ENCODE results near the gene SLC39A11.

The SLC39A11 gene

GRCh38 chr17:72792771-72793170, 299.7 kb downstream of the SLC39A11 start:
- H3K4me3 ChIP-seq (IDR thresholded peaks at IDR 0.05; ENCODE audit: insufficient read depth, low read depth, low read length), result no peak overlapping the region
- no peaks in the 10 kb centered on the region for H3K79me2 ChIP-seq (ENCODE audit: insufficient read depth, low read depth)
- no peaks in the 10 kb centered on the region for H3K36me3 ChIP-seq (ENCODE audit: insufficient read depth)
- no peak overlapping the region for H3K9ac ChIP-seq
- no peak overlapping the region for H2AFZ ChIP-seq (ENCODE audit: low read depth)
- H3K27ac ChIP-seq, result no peak overlapping the region
- H4K20me1 ChIP-seq (ENCODE audit: insufficient read depth), result no peaks in the 10 kb centered on the region
- H3K4me2 ChIP-seq, result no peak overlapping the region
- no peak for TF ChIP-seq CTCF (conservative IDR thresholded peaks at IDR 0.05; ENCODE audit: low read depth, low read length)
- H3K4me1 ChIP-seq (ENCODE audit: low read depth, poor library complexity, severe bottlenecking), result no peaks in the 10 kb centered on the region
- no peaks in the 10 kb centered on the region for H3K27me3 ChIP-seq (ENCODE audit: insufficient read depth, low read depth)

- H3K4me2 ChIP-seq, result no peak overlapping the region
- no peaks in the 10 kb centered on the region for H3K36me3 ChIP-seq (ENCODE audit: insufficient read depth)
These were observed 302.3 kb downstream of the SLC39A11 start for GRCh38 chr17:72790190-72790589.

GRCh38 chr17:72789711-72790110, 302.8 kb downstream of the SLC39A11 start:
- Histone ChIP-seq H3K9ac (no peak overlapping the region), H3K4me1 (ENCODE audit: low read depth, poor library complexity, severe bottlenecking) (no peaks in the 10 kb centered on the region), H3K4me2 (no peak overlapping the region), H4K20me1 (ENCODE audit: insufficient read depth) (no peaks in the 10 kb centered on the region), H3K4me3 (IDR thresholded peaks at IDR 0.05; ENCODE audit: insufficient read depth, low read depth, low read length) (no peak overlapping the region), H2AFZ (ENCODE audit: low read depth) (no peak overlapping the region), H3K36me3 (ENCODE audit: insufficient read depth) (no peaks in the 10 kb centered on the region), H3K79me2 (ENCODE audit: insufficient read depth, low read depth) (no peaks in the 10 kb centered on the region), H3K27ac (no peak overlapping the region), H3K27me3 (ENCODE audit: insufficient read depth, low read depth) (no peaks in the 10 kb centered on the region)
- TF ChIP-seq CTCF (conservative IDR thresholded peaks at IDR 0.05; ENCODE audit: low read depth, low read length), result no peak

More at GRCh38 chr17:72790190-72790589, 302.3 kb downstream of the SLC39A11 start:
- no peaks in the 10 kb centered on the region for H3K79me2 ChIP-seq (ENCODE audit: insufficient read depth, low read depth)
- H3K9ac ChIP-seq, result no peak overlapping the region
- H4K20me1 ChIP-seq (ENCODE audit: insufficient read depth), result no peaks in the 10 kb centered on the region
- no peak overlapping the region for H3K4me3 ChIP-seq (IDR thresholded peaks at IDR 0.05; ENCODE audit: insufficient read depth, low read depth, low read length)
- H3K4me1 ChIP-seq (ENCODE audit: low read depth, poor library complexity, severe bottlenecking), result no peaks in the 10 kb centered on the region
- H3K27me3 ChIP-seq (ENCODE audit: insufficient read depth, low read depth), result no peaks in the 10 kb centered on the region
- no peak for TF ChIP-seq CTCF (conservative IDR thresholded peaks at IDR 0.05; ENCODE audit: low read depth, low read length)
- H2AFZ ChIP-seq (ENCODE audit: low read depth), result no peak overlapping the region
- H3K27ac ChIP-seq, result no peak overlapping the region

- H2AFZ ChIP-seq (ENCODE audit: low read depth), result no peak overlapping the region
- H3K36me3 ChIP-seq (ENCODE audit: insufficient read depth), result no peaks in the 10 kb centered on the region
- H4K20me1 ChIP-seq (ENCODE audit: insufficient read depth), result no peaks in the 10 kb centered on the region
- H3K27ac ChIP-seq, result no peak overlapping the region
- no peaks in the 10 kb centered on the region for H3K27me3 ChIP-seq (ENCODE audit: insufficient read depth, low read depth)
- H3K4me1 ChIP-seq (ENCODE audit: low read depth, poor library complexity, severe bottlenecking), result no peaks in the 10 kb centered on the region
- no peak overlapping the region for H3K4me3 ChIP-seq (IDR thresholded peaks at IDR 0.05; ENCODE audit: insufficient read depth, low read depth, low read length)
- no peak overlapping the region for H3K4me2 ChIP-seq
- no peak for TF ChIP-seq CTCF (conservative IDR thresholded peaks at IDR 0.05; ENCODE audit: low read depth, low read length)
- H3K9ac ChIP-seq, result no peak overlapping the region
- H3K79me2 ChIP-seq (ENCODE audit: insufficient read depth, low read depth), result no peaks in the 10 kb centered on the region
These were observed 303.4 kb downstream of the SLC39A11 start for GRCh38 chr17:72788950-72789585.
